A673 (cell line): ENCODE measurements around the gene NINJ1. TPM values are rescaled to one million over a fixed set of nuclear protein-coding genes. Genes with fewer than 3 reads are reported as not detected.

Experiments used
- BruUV-seq: library from RNA; stranded (reverse); fragments of 400-500 nt; replicated peaks from 2 replicates; lab custom pipeline; 2021; lab: Mats Ljungman, UMichigan
- CTCF ChIA-PET: fragments of 300-600 bp; sonication (Branson Sonifier 250); formaldehyde crosslinking; loops from one replicate; lab custom pipeline; 2022; ENCODE audit warnings: antibody characterized with exemption; lab: Charles Lee
- POLR2A ChIA-PET: fragments of 300-600 bp; sonication (Branson Sonifier 250); formaldehyde crosslinking; loops from one replicate; lab custom pipeline; 2022; ENCODE audit warnings: antibody characterized with exemption; ENCODE audit not compliant: low non-redundant PET; lab: Charles Lee
- DNase-seq: peaks from one replicate; pipeline ENCODE4 v3.0.0-alpha.2; 2015; ENCODE audit warnings: low spot score
- H3K27ac ChIP-seq: fragments of 200-600 bp; sonication (generic); 2 replicates; pipeline ENCODE4 v1.5.1; 2016; ENCODE audit warnings: mixed run types, low read depth, mild to moderate bottlenecking, mixed read lengths, antibody characterized with exemption, low read length; ENCODE audit not compliant: poor library complexity, severe bottlenecking
- H3K27me3 ChIP-seq: fragments of 200-600 bp; sonication (generic); replicated peaks from 2 replicates; pipeline ENCODE4 v1.6.1; 2017; ENCODE audit warnings: mixed run types, low read depth, mild to moderate bottlenecking, mixed read lengths, antibody characterized with exemption, low read length; ENCODE audit not compliant: insufficient read depth, poor library complexity
- H3K36me3 ChIP-seq: fragments of 200-600 bp; sonication (generic); 2 replicates; pipeline ENCODE4 v1.6.1; 2016; ENCODE audit warnings: mixed run types, mild to moderate bottlenecking, mixed read lengths, antibody characterized with exemption, low read length; ENCODE audit not compliant: insufficient read depth, poor library complexity, severe bottlenecking
- H3K4me1 ChIP-seq: fragments of 200-600 bp; sonication (generic); 2 replicates; pipeline ENCODE4 v1.6.1; 2017; ENCODE audit warnings: mixed run types, mild to moderate bottlenecking, mixed read lengths, antibody characterized with exemption, low read length; ENCODE audit not compliant: insufficient read depth, poor library complexity, severe bottlenecking
- H3K4me3 ChIP-seq: fragments of 200-600 bp; sonication (generic); 2 replicates; pipeline ENCODE4 v1.5.1; 2016; ENCODE audit warnings: low read depth, mixed run types, mild to moderate bottlenecking, mixed read lengths, low read length; ENCODE audit not compliant: poor library complexity, severe bottlenecking
- H3K9me3 ChIP-seq: fragments of 200-600 bp; sonication (generic); 2 replicates; pipeline ENCODE4 v1.6.1; 2016; ENCODE audit warnings: mixed run types, low read depth, mild to moderate bottlenecking, mixed read lengths, antibody characterized with exemption, low read length; ENCODE audit not compliant: poor library complexity, severe bottlenecking
- EZH2 ChIP-seq: fragments of 200-600 bp; sonication (generic); IDR thresholded peaks from 2 replicates; pipeline ENCODE4 v1.6.1; 2017; ENCODE audit warnings: borderline replicate concordance, low read depth, mild to moderate bottlenecking, mixed read lengths, antibody characterized with exemption, low read length; ENCODE audit not compliant: poor library complexity, severe bottlenecking
- intact Hi-C: fragments of 100-400 bp; cut with micrococcal nuclease; formaldehyde crosslinking; loops from one replicate; pipeline ENCODE4 v1.10.0; 2022; ENCODE audit not compliant: unreplicated experiment
- total RNA-seq: library from RNA; stranded (reverse); gene quantifications from 2 replicates; pipeline ENCODE4 v1.2.3, GENCODE V29; 2021
- TF ChIP-seq, protein P1 (sequence below): fragments of 300-800, 200-600 bp; sonication (generic); conservative IDR thresholded peaks from 2 replicates; pipeline ENCODE4 v1.5.1; 2017; ENCODE audit warnings: low read depth, mild to moderate bottlenecking, antibody characterized with exemption, low read length, moderate library complexity, mixed read lengths

Gene NINJ1
- total RNA-seq, 1 experiment from 2014 or later, result 9.2 TPM

DNA sequence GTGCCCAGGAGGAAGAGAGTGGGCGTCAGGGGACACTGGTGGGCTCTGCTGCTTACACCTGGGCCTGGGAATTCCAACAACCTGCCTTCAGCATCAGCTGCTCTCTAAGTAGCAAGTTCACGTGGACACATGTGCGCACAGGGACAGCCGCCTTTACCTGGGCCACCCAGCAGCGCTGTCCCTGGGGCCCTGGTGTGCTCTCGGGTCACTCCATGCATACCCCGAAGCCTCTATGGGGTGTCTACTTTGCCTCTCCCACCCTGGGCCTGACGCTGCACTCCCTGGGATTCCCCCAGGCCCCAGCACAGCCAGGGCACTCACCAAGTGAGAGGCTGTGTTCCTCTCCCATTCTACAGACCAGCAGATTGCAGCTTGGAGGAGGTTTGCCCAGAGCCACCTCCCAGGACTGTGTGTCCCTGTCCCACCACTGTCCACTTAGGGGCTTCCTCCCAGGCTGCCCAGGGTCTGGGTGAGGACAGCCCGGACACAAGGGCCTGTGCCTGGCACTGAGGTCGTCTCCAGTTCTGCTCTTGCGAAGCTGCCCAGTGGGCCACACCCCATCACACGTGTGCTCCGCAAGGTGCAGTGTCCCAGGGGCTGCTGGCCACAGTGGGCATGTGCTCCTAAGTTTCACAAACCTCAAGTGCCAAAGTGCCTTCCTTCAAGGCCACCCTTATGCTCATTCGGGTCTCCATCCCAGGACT lies 5.9 kb downstream of the NINJ1 start:
- H3K27me3 ChIP-seq, result no peaks in the 10 kb centered on the region
- H3K36me3 ChIP-seq, result no peaks in the 10 kb centered on the region
- ChIA-PET POLR2A (no interaction called here), CTCF (no interaction called here)
- DNase-seq, result no peak
- H3K4me3 ChIP-seq, result no peak overlapping the region
- H3K9me3 ChIP-seq, result no peaks in the 10 kb centered on the region
- H3K27ac ChIP-seq, result no peak overlapping the region
- H3K4me1 ChIP-seq, result peaks cover 6% of the 10 kb centered on the region
- intact Hi-C loops, result no loop called here
- BruUV-seq, result no TSS peak
- TF ChIP-seq, protein P1, sequence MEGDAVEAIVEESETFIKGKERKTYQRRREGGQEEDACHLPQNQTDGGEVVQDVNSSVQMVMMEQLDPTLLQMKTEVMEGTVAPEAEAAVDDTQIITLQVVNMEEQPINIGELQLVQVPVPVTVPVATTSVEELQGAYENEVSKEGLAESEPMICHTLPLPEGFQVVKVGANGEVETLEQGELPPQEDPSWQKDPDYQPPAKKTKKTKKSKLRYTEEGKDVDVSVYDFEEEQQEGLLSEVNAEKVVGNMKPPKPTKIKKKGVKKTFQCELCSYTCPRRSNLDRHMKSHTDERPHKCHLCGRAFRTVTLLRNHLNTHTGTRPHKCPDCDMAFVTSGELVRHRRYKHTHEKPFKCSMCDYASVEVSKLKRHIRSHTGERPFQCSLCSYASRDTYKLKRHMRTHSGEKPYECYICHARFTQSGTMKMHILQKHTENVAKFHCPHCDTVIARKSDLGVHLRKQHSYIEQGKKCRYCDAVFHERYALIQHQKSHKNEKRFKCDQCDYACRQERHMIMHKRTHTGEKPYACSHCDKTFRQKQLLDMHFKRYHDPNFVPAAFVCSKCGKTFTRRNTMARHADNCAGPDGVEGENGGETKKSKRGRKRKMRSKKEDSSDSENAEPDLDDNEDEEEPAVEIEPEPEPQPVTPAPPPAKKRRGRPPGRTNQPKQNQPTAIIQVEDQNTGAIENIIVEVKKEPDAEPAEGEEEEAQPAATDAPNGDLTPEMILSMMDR, result no peak
- TF ChIP-seq EZH2, result no peak

DNA sequence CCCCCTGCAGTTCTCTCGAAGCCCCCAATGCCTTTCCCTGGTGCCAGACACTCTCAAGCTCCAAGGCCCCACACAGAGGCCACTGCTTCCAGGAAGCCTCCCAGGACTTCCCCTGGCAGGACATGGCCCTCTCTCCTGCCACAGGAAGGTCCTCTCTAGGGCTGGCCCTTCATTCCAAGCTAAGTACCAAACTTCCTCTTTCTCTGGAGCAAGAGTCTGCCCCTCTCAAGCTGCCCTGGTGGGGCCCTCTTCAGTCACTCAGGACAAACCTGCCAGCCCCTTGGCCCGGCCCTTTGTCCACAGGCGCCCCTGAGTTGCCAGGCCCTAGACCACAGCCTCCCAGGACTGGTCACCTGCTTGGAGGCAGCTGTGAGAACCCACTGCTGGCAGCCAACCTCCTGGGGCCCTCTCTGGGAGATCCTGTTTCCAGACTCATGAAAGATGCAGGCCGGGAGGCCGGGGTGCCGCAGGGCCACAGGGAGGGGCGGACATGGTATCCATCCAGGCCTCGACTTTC lies 6.6 kb downstream of the NINJ1 start:
- CTCF ChIA-PET, result no interaction called here
- intact Hi-C loops, result no loop called here
- Histone ChIP-seq H3K27me3 (no peaks in the 10 kb centered on the region), H3K27ac (peak overlapping the region; percentile 23), H3K4me3 (no peak overlapping the region), H3K36me3 (no peaks in the 10 kb centered on the region), H3K9me3 (no peaks in the 10 kb centered on the region), H3K4me1 (no peaks in the 10 kb centered on the region)
- DNase-seq, result no peak
- no TSS peak for BruUV-seq
- POLR2A ChIA-PET, result interaction anchor here (0.6 kb wide), 1 partner anchor 32 kb away, joined by 6 read pairs; no protein-coding TSS in a partner anchor
- no peak for TF ChIP-seq EZH2
- TF ChIP-seq, protein P1, result no peak

DNA sequence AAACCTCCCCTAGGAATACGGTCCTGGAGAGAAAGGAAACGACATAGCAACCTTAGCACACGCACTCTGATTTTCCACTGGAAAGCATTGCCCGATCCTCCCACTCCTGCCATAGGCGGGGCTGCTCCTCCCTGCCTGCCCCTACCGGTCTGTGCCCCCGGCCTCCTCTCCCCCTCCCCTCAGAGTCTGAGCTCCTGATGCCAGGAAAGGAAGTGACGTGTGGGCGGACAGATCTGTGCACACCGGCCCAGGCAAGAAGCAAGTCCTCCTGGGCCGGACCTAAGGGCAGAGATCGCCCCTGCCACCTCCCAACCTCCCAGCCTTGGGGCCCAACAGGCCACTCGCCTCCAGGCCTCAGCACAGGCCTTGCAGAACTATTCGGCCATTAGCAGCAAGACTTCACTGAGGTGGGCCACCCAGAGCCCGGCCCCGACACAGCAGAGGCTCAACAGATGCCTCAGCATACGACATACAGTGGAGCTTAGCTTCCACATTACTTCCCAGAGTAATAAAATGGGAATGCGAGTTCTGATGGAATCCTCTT lies 7.2 kb downstream of the NINJ1 start:
- Histone ChIP-seq H3K27ac (peak overlapping the region; percentile 23), H3K27me3 (no peaks in the 10 kb centered on the region), H3K36me3 (no peaks in the 10 kb centered on the region), H3K4me3 (no peak overlapping the region), H3K9me3 (no peaks in the 10 kb centered on the region), H3K4me1 (no peaks in the 10 kb centered on the region)
- no peak for TF ChIP-seq EZH2
- TF ChIP-seq, protein P1, result no peak
- BruUV-seq, result no TSS peak
- CTCF ChIA-PET, result no interaction called here
- intact Hi-C loops, result no loop called here
- no peak for DNase-seq
- POLR2A ChIA-PET, result interaction anchor here (0.6 kb wide), 1 partner anchor 31 kb away, joined by 6 read pairs; no protein-coding TSS in a partner anchor
